Right atrium auricular region (tissue), 2 donors: Measurements from ENCODE around the gene SLC15A4. TPM values are rescaled to one million over a fixed set of nuclear protein-coding genes. Genes with fewer than 3 reads are reported as not detected.
"Not testable (repeated sequence)": the region's sequence is repeated elsewhere in the genome, so short reads cannot be mapped to it uniquely, and the experiment has no call there.

Experiments
- DNase-seq: peaks from one replicate; pipeline ENCODE4 v3.0.0-alpha.2; 2019; ENCODE audit warnings: low spot score
- H3K27ac ChIP-seq, 2 donors: fragments of 200-600 bp; sonication (generic); 1 replicate in 1 of 2; 2 replicates in 1 of 2; pipeline ENCODE4 v1.5.1; 2016 to 2019
- H3K27me3 ChIP-seq, 2 donors: fragments of 200-600 bp; sonication (generic); one replicate each; pipeline versions ENCODE4 v1.5.1 to v1.6.0; 2017 to 2019
- H3K36me3 ChIP-seq: fragments of 200-600 bp; sonication (generic); one replicate; pipeline ENCODE4 v1.5.1; 2016
- H3K4me1 ChIP-seq, 2 donors: fragments of 200-600 bp; sonication (generic); one replicate each; pipeline versions ENCODE4 v1.5.1 to v1.6.0; 2017 to 2019
- H3K4me3 ChIP-seq, 2 donors: fragments of 200-600 bp; sonication (generic); 1 replicate in 1 of 2; 2 replicates in 1 of 2; pipeline ENCODE4 v1.5.1; 2017 to 2019; ENCODE audit warnings: mild to moderate bottlenecking in 1 of 2, moderate library complexity in 1 of 2
- H3K9me3 ChIP-seq, 2 donors: fragments of 200-600 bp; sonication (generic); one replicate each; pipeline ENCODE4 v1.5.1; 2019
- total RNA-seq, 2 donors: library from RNA; depleted of rRNA; stranded (reverse); fragments of >200 nt; gene quantifications; one replicate each; pipeline ENCODE4 v1.1.0, GENCODE V29; 2016
- TF ChIP-seq, protein P1 (sequence below), 2 donors: fragments of 200-600 bp; sonication (generic); IDR thresholded peaks; one replicate each; pipeline ENCODE4 v1.5.1; 2019; ENCODE audit warnings: antibody characterized with exemption in 2 of 2

Gene SLC15A4
- total RNA-seq, 2 donors from 2014 or later, result 24.1 to 24.3 TPM

DNA sequence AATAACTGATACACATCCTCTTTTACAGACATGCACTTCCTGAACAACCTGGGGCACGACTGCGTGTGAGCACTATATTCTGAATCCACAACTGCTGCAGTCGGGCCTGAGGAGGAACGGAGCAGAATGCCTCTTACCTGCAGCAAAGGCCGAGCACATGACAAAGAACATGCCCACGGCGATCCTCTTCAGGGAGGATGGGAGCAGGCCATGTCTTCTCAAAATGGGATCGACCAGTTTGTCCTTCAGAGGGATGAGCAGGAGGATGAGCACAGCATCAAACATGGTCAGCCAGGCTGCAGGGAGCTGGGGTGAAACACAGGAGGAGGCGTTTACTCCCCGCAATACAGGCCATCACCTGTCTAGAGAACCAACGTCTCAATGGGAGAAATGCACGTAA, 15.1 kb downstream of the SLC15A4 start:
- TF ChIP-seq, protein P1, sequence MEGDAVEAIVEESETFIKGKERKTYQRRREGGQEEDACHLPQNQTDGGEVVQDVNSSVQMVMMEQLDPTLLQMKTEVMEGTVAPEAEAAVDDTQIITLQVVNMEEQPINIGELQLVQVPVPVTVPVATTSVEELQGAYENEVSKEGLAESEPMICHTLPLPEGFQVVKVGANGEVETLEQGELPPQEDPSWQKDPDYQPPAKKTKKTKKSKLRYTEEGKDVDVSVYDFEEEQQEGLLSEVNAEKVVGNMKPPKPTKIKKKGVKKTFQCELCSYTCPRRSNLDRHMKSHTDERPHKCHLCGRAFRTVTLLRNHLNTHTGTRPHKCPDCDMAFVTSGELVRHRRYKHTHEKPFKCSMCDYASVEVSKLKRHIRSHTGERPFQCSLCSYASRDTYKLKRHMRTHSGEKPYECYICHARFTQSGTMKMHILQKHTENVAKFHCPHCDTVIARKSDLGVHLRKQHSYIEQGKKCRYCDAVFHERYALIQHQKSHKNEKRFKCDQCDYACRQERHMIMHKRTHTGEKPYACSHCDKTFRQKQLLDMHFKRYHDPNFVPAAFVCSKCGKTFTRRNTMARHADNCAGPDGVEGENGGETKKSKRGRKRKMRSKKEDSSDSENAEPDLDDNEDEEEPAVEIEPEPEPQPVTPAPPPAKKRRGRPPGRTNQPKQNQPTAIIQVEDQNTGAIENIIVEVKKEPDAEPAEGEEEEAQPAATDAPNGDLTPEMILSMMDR (IDR thresholded peaks at IDR 0.05), result no peak
- H3K36me3 ChIP-seq, result peaks cover 30% of the 10 kb centered on the region
- H3K4me1 ChIP-seq, result peaks cover 0 to 29% of the 10 kb centered on the region in 2 donors
- no peaks in the 10 kb centered on the region for H3K9me3 ChIP-seq
- no peak for DNase-seq
- no peaks in the 10 kb centered on the region for H3K27me3 ChIP-seq
- no peak overlapping the region for H3K4me3 ChIP-seq
- H3K27ac ChIP-seq, result peak overlapping the region; percentile 28 to 91

DNA sequence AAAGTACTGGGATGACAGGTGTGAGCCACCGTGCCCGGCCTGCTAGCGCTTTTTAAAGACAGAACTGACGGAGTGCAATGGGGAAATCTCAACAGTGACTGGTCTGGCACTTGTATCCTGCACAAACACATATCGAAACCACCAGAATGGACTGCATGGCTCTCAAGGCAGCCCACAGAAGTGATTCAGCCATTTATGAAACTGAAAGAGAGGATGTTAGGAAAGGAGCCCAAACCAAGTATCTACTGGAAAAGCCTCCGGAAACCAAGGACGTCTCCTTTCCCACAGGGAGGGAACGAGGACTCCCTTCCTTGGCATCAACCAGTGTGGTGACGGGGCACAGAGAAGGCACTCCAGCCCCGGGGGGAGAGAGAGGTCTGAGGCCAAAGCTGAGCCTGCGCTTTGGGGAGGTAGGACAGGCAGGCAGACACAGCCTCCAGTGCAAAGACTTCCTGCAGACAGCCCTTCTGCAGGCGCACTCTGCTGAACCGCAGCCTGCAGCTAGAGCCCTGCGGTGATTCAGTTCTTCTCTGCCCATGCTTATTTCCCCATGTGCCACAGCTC, 16.5 kb downstream of the SLC15A4 start:
- TF ChIP-seq, protein P1 (IDR thresholded peaks at IDR 0.05), result no peak
- Histone ChIP-seq H3K27ac (no peak overlapping the region), H3K27me3 (no peaks in the 10 kb centered on the region), H3K9me3 (no peaks in the 10 kb centered on the region), H3K4me1 (peaks cover 0 to 29% of the 10 kb centered on the region in 2 donors), H3K4me3 (no peak overlapping the region), H3K36me3 (peaks cover 30% of the 10 kb centered on the region)
- no peak for DNase-seq

DNA sequence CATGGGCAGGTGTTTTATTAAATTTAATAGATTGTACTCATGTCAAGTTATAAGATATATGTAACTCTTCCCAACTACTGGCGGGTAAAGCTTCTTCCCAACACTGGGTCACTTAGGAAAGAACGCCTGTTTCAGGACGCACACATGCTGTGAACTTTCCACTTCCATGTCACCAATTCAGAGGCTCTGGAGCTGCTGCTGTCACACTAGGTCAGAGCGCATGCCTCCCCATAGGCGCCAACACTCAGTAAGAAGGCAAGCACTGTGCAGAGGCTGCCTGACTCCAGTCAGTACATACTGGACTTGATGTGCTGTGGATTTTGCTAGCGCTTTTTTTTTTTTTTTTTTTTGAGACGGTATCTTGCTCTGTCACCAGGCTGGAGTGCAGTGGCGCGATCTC, 17.2 kb downstream of the SLC15A4 start:
- H3K27me3 ChIP-seq, result no peaks in the 10 kb centered on the region
- H3K9me3 ChIP-seq, result no peaks in the 10 kb centered on the region
- no peak overlapping the region for H3K4me3 ChIP-seq
- H3K27ac ChIP-seq, result no peak overlapping the region
- TF ChIP-seq, protein P1 (IDR thresholded peaks at IDR 0.05), result no peak
- H3K36me3 ChIP-seq, result peaks cover 30% of the 10 kb centered on the region
- H3K4me1 ChIP-seq, result peaks cover 0 to 32% of the 10 kb centered on the region in 2 donors
- DNase-seq, result no peak

DNA sequence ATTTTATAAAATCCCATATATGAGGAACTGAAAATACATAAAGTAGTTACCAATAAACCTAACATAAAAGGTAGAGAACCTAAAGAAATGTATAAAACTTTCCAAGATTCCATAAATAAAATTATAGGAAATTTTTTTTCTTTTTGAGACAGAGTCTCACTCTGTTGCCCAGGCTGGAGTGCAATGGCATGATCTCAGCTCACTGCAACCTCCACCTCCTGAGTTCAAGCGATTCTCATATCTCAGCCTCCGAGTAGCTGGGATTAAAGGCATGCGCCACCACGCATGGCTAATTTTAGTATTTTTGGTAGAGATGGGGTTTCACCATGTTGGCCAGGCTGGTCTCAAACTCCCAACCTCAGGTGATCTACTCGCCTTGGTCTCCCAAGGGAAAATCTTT, 18.4 kb downstream of the SLC15A4 start:
- H3K9me3 ChIP-seq, H3K27me3 ChIP-seq, H3K4me3 ChIP-seq, DNase-seq, H3K27ac ChIP-seq: not testable (repeated sequence)
- H3K4me1 ChIP-seq, result peaks cover 0 to 22% of the 10 kb centered on the region in 2 donors
- H3K36me3 ChIP-seq, result peaks cover 36% of the 10 kb centered on the region

DNA sequence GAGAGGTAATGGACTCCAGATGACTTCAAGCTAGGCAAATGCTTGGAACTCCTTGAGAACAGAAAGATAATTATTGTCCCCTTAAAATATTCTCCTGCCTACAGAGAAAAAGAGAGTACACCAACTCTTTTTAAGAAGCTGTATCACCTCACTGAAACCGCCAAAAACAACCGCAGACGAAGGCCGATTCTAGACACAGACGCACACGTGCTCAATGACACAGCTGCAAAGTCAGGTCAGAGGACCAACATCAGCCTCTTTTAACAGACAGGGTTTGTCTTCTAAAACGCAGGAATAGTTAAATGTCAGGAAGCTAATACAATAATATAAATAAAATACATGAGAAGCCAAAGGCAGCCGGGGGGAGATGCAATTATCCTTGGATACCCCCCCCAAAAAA, 19.0 kb downstream of the SLC15A4 start:
- no peaks in the 10 kb centered on the region for H3K9me3 ChIP-seq
- TF ChIP-seq, protein P1 (IDR thresholded peaks at IDR 0.05), result no peak
- DNase-seq, result no peak
- no peaks in the 10 kb centered on the region for H3K27me3 ChIP-seq
- peaks cover 43% of the 10 kb centered on the region for H3K36me3 ChIP-seq
- no peak overlapping the region for H3K27ac ChIP-seq
- no peak overlapping the region for H3K4me3 ChIP-seq
- peaks cover 0 to 16% of the 10 kb centered on the region in 2 donors for H3K4me1 ChIP-seq

DNA sequence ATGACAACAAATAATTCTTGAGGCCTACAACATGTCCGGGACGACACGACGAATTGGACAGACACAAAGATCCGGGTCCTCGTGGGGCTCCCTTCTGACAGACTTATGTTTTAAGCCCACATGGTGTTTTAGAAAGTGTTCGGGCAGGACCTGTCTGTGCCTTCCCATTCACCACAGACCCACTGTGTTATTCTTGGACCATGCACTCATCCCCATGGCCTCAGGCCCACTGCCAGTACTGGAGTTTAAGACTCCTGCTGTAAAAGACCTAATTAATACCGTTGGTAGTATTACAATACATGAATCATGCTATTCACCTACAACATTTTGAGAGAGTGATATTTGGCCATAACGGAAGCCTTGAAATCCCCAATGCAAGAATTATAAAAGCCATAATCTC, 20.0 kb downstream of the SLC15A4 start:
- H3K36me3 ChIP-seq, result peaks cover 48% of the 10 kb centered on the region
- H3K4me1 ChIP-seq, result peaks cover 0 to 10% of the 10 kb centered on the region in 2 donors
- TF ChIP-seq, protein P1 (IDR thresholded peaks at IDR 0.05), result no peak

More for the DNA sequence above, 20.0 kb downstream of the SLC15A4 start:
- no peaks in the 10 kb centered on the region for H3K9me3 ChIP-seq
- no peak overlapping the region for H3K4me3 ChIP-seq
- H3K27ac ChIP-seq, result peak overlapping the region in 1 of 2 donors; percentile 34
- H3K27me3 ChIP-seq, result no peaks in the 10 kb centered on the region
- DNase-seq, result no peak
